Measurements from ENCODE around the gene ATG16L2.
"Not testable (repeated sequence)": the region's sequence is repeated elsewhere in the genome, so short reads cannot be mapped to it uniquely, and the experiment has no call there.

The ATG16L2 gene

DNA sequence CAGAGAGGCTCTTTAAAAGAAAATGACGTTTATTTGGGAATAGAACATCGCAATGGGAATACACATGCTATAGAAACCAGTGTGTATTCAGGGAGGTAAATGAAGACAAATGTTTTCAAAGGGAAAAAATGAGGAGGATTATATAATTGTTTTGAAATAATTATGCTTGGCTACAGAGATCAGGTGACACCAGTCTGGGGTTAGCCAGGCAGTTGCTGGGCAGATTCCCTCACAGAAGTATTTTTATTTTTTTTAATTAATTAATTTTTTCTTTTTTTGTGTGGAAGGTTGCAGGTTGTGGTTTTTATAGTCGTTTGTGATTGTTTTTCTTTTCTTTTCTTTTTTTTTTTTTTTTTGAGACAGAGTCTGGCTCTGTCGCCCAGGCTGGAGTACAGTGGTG lies 14.8 kb upstream of the ATG16L2 start:
- FAIRE-seq (no peak), DNase-seq (ENCODE audit: insufficient read length, low spot score) (no peak)

GRCh38 chr11:72802822-72803221 lies 11.4 kb upstream of the ATG16L2 start:
- DNase-seq (ENCODE audit: insufficient read length, low spot score): no peak
- FAIRE-seq: no peak

- no peak for DNase-seq (ENCODE audit: insufficient read length, low spot score)
- no peak for FAIRE-seq
Measured at GRCh38 chr11:72805216-72805615, 9.0 kb upstream of the ATG16L2 start.

- not testable (repeated sequence) for FAIRE-seq; DNase-seq (ENCODE audit: insufficient read length, low spot score)
Measured at GRCh38 chr11:72806378-72806777, 7.8 kb upstream of the ATG16L2 start.

DNA sequence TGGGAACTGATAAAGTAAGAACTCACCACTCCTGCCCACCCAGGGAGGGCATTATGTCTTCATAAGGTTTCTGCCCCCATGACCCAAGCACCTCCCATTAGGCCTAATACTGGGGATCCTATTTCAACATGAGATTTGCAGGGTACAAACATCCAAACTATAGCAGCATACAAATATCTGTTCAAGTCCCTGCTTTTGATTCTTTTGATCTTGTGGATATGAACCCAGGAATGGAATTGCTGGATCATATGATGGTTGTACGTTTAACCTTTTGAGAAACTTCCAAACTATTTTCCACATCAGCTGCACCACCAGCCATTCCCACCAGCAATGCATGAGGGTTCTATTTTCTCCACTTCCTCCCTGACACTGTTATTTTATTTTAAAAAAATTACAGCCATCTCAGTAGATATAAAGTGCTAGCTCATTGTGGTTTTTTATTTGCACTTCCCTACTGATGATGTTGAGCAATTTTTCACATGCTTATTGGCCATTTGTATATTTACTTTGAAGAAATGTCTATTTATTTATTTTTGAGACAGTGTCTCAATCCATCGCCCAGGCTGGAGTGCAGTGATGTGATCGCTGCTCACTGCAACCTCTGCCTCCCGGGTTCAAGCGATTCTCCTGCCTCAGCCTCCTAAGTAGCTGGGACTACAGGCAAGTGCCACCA lies 7.1 kb upstream of the ATG16L2 start:
- DNase-seq (ENCODE audit: insufficient read length, low spot score) (no peak), FAIRE-seq (no peak)

DNA sequence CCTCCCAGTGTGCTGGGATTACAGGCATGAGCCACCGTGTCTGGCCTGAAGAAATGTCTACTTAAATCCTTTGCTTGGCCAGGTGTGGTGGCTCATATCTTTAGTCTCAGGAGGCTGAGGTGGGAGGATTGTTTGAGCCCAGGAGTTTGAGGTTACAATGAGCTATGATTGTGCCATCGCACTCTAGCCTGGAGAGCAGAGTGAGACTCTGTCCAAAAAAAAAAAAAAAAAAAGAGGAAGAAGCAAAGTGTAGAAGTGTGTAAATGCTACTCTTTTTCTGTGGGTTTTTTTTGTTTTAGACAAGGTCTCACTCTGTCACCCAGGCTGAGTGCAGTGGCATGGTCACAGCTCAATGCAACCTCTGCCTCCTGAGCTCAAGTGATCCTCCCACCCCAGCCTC lies 6.4 kb upstream of the ATG16L2 start:
- no peak for DNase-seq (ENCODE audit: insufficient read length, low spot score)
- no peak for FAIRE-seq

- FAIRE-seq (no peak), DNase-seq (ENCODE audit: insufficient read length, low spot score) (no peak)
Measured at GRCh38 chr11:72808331-72808798, 5.8 kb upstream of the ATG16L2 start.

DNA sequence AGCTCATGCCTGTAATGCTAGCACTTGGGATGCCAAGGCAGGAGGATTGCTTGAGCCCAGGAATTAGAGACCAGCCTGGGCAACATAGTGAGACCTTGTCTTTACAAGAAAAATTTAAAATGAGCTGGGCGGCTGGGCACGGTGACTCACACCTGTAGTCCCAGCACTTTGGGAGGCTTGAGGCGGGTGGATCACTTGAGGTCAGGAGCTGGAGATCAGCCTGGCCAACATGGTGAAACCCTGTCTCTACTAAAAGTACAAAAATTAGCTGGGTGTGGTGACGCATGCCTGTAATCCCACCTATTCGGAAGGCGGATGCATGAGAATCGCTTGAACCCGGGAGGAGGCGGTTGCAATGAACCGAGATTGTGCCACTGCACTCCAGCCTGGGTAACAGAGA lies 2.5 kb upstream of the ATG16L2 start:
- FAIRE-seq; DNase-seq (ENCODE audit: insufficient read length, low spot score): not testable (repeated sequence)

- no peak for DNase-seq (ENCODE audit: insufficient read length, low spot score)
Measured at GRCh38 chr11:72812604-72812966, 1.6 kb upstream of the ATG16L2 start.

GRCh38 chr11:72812967-72813739 lies 1.1 kb upstream of the ATG16L2 start:
- DNase-seq (ENCODE audit: insufficient read length, low spot score) (no peak), FAIRE-seq (peak; percentile 82)

More at GRCh38 chr11:72812604-72812966, 1.6 kb upstream of the ATG16L2 start:
- no peak for FAIRE-seq

- FAIRE-seq (peak; percentile 23), DNase-seq (ENCODE audit: insufficient read length, low spot score) (no peak)
Measured at GRCh38 chr11:72813740-72814285, 398 bp upstream of the ATG16L2 start.

- FAIRE-seq: peak; percentile 86
- no peak for DNase-seq (ENCODE audit: insufficient read length, low spot score)
Measured at GRCh38 chr11:72815110-72815618, 953 bp downstream of the ATG16L2 start.

GRCh38 chr11:72816404-72816990 lies 2.3 kb downstream of the ATG16L2 start:
- no peak for DNase-seq (ENCODE audit: insufficient read length, low spot score)
- FAIRE-seq: no peak

DNA sequence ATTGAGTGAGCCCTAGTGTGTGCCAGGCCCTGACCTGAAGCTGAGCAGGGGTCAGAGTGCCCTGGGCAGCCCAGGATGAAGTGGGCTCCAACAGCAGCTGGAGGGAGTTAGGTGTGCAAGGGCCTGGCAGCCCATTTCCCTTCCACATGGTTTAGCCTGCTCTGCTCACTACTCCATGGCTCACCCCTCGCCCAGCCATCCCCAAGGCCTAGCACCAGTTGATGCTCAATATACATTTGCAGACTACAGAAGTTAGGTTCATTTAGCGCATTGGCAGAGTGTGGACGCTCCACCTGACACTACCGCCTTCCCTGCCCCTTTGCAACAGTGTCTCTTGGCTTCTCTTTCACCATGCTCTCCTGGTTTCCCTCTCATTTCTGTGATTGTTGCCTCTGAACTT lies 3.8 kb downstream of the ATG16L2 start:
- DNase-seq (ENCODE audit: insufficient read length, low spot score) (no peak), FAIRE-seq (no peak)

DNA sequence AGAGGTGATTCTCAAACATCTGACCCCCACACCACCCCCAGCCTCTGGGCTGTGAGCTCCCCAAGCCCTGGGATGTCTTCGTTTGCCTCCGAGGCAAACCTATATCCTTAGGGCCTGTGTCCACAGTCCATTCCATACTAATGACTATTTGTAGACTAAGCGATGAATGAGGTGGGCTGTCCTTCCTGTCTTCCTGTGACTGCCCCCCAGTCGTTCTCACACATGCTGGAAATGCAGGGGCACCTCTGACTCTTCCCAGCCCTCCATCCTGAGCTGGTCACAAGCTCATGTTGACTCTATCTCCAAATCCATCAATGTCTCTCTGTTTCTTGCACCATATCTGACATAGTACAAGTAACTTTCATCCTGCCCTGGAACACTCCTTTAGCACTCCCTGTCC lies 4.8 kb downstream of the ATG16L2 start:
- no peak for FAIRE-seq
- DNase-seq (ENCODE audit: insufficient read length, low spot score): no peak

DNA sequence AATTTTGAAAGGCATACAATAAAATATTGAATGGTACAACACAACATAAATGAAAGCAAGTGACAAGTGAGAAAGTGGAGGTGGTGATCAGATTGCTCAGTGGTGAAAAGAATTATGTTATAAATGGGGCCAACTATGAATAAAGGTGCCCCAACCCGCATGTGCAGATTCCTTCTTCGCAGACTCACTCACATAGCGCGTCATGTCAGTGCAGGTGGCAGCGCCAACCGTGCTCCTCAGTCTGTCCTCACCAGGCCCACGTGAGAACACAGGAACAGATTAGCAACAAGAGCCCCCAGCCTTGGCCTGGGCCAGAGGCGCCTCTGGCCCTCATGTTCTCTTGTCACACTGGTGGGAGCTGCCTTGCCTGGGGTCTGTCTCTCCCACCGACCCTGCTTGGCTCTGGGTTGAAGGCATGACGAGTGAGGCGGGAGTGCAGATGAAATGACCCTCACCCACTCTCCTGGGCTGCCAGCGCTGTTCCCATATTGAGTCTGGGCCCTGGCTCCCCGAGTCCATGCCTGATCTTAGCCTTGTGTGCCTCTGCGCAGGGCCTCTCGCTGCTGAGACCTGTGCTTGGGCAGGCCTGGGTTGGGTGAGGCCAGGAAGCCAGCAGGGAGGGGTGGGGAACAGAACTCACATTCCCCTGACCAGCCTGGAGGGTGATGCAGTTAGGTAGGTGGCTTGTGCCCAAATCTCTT lies 6.4 kb downstream of the ATG16L2 start:
- FAIRE-seq (no peak), DNase-seq (ENCODE audit: insufficient read length, low spot score) (no peak)

DNA sequence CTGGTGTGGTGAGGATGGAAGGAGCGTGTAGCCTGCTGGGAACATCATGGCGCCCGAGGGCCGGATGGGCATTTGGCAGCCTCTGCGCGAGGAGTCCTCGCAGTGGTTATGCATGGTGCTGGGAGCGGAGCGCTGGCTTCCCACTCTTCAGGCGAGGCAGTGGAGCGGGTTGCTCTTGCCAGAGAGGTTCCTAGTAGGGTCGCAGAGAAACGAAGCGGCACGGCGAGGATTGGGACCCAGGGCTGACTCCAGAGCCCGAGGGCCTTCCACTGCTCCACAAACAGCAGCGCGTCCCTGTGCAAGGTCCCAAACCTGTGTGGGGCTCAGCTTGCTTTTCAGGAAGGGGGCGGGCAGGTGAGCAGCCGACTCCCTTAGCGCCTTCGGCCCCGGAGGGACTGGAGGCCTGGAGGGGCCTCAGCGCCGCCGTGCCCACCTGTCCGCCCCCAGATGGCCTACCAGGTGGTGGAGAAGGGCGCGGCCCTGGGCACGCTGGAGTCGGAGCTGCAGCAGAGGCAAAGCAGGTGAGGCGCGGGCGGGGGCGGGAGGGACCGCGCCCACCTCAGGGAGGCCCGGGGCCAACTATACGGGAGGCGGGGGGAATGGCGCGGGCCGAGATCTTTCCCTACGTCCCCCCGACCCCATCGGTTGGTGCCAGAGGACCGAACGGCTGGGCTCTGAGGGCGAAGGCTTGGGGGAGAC lies 7.2 kb downstream of the ATG16L2 start:
- FAIRE-seq (no peak), DNase-seq (ENCODE audit: insufficient read length, low spot score) (no peak)

DNA sequence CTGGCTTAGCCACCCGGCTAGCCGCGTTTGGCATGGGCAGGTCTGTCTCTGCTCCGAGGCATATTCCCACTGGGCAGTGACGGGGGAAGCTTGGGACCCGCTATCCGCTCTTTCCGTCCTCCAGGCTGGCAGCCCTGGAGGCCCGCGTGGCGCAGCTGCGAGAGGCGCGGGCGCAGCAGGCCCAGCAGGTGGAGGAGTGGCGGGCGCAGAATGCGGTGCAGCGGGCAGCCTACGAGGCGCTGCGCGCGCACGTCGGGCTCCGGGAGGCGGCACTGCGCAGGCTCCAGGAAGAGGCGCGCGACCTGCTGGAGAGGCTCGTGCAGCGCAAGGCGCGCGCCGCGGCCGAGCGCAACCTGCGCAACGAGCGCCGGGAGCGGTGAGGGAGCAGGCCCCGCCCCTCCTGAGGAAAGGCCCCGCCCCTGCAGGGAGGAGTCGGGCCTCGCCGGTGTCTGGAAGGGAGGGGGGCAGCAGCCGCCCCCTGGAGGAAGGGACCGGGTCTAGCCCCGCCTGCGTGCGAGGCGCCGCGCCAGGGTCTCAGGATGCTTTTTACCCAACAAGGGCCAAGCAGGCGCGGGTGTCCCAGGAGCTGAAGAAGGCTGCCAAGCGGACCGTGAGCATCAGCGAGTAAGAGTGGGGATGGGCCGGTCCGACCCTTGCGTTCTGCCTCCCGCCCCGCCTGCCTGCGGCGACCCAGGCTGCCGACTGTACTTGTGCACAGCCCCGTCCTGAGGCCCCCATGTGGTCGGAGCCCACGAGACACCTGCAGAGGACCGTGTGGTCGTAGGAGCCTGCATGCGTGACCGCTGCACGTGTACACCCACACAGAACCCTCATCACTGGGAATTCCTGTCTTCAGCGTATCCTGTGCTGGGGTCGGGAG lies 7.9 kb downstream of the ATG16L2 start:
- FAIRE-seq (no peak), DNase-seq (ENCODE audit: insufficient read length, low spot score) (no peak)
